ENCODE data around the gene IQGAP1.
A peak's percentile ranks its signal among the peaks of the same experiment; 100 is the strongest.

IQGAP1 gene

DNA sequence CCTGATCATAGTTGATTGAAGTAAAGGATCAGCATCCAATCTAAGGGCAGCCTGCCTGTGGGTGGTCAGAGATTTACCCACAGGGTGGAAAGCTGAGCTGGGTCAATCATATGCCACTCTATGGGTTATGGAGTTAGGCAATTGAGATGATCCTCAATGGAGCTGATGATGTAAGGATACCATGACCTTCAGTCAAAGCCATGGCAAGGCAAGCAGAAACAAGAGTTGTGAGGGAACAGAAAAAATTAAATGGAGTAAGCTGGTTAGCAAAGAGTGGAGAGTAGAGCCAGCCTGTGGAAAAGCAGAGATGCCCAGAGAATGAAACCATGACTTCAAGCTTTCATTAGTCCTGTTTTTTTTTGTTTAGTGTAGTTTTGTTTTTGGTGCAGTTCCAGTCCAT, 5.7 kb upstream of the IQGAP1 start:
- H3K27ac ChIP-seq (ENCODE audit: low read depth, low read length): no peak overlapping the region
- H3K4me3 ChIP-seq (ENCODE audit: low read length): no peak overlapping the region
- H3K9ac ChIP-seq (ENCODE audit: low read length): no peak overlapping the region
- H3K4me1 ChIP-seq (ENCODE audit: control insufficient read depth, insufficient read depth, low read length): peaks cover 2% of the 10 kb centered on the region
- H3K36me3 ChIP-seq (ENCODE audit: control insufficient read depth, insufficient read depth, low read length): no peaks in the 10 kb centered on the region
- no peaks in the 10 kb centered on the region for H3K27me3 ChIP-seq (ENCODE audit: control insufficient read depth, insufficient read depth, low read length)

DNA sequence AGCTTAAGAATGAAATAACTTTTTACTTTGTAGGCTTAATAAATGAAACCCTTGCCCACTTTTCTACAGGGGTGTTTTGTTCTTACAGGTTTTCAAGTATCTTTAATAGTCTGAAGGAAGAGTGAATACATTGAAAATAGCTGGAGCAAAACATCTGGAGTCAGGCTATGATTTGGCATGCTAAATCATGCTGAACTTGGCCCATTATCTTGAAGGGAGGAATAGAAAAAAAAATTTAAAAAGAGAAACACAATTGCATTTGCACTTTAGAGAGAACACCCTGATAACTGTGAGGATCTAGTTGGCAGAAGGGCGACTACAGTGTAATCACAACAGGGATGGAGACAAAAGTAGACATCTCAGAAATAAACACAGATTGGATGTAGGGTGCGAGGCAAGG, 1.8 kb upstream of the IQGAP1 start:
- peaks cover 18% of the 10 kb centered on the region for H3K4me1 ChIP-seq (ENCODE audit: control insufficient read depth, insufficient read depth, low read length)
- peaks cover 5% of the 10 kb centered on the region for H3K36me3 ChIP-seq (ENCODE audit: control insufficient read depth, insufficient read depth, low read length)
- no peak overlapping the region for H3K27ac ChIP-seq (ENCODE audit: low read depth, low read length)
- H3K4me3 ChIP-seq (ENCODE audit: low read length): no peak overlapping the region
- H3K9ac ChIP-seq (ENCODE audit: low read length): no peak overlapping the region
- no peaks in the 10 kb centered on the region for H3K27me3 ChIP-seq (ENCODE audit: control insufficient read depth, insufficient read depth, low read length)

DNA sequence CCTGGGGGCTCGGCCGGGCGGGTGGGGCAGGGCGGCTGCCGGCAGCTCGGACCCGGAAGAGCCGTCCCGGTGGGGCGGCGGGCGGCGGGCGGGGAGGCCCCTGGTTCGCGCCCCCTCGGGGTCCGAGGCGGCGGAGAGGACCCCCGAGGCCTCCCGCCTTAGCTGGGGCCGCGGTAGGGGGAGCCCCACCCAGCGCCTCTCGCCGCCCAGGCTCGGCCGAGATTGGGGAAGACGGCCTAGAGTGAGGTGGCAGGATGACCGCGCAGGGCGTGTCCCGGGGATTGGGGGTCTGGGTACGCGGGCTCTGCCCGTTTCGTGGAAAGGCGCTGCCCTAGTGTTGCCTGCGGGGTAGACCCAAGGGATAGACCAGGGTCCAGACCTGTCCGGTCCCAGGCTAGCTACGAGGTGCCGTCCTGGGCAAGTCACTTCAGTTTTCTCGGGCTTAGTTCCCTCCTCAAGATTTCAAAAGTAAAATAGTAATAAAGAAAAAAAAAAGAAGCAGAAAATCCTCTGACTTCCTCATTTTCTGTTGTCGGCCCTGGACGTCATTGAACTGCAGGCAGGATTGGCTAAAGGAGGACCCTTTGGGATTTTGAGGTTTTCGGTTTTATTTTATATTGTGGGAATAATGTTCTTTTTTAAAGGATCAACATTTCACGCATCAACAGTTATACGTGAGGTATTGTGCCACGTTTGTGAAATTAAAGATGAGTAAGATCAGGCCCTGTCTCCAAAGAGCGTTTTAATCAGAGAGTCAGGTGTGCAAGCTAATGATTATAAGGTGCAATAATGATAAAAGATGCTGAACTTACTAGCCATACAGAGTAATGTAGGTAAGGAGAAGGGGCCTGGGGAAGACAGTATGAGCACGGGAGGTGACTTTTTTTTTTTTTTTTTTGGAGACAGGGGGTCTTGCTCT, 679 bp downstream of the IQGAP1 start:
- Histone ChIP-seq H3K27ac (ENCODE audit: low read depth, low read length) (peak overlapping the region; percentile 97), H3K36me3 (ENCODE audit: control insufficient read depth, insufficient read depth, low read length) (peaks cover 11% of the 10 kb centered on the region), H3K9ac (ENCODE audit: low read length) (peak overlapping the region; percentile 100), H3K27me3 (ENCODE audit: control insufficient read depth, insufficient read depth, low read length) (no peaks in the 10 kb centered on the region), H3K4me3 (ENCODE audit: low read length) (peak overlapping the region; percentile 99), H3K4me1 (ENCODE audit: control insufficient read depth, insufficient read depth, low read length) (peaks cover 27% of the 10 kb centered on the region)

DNA sequence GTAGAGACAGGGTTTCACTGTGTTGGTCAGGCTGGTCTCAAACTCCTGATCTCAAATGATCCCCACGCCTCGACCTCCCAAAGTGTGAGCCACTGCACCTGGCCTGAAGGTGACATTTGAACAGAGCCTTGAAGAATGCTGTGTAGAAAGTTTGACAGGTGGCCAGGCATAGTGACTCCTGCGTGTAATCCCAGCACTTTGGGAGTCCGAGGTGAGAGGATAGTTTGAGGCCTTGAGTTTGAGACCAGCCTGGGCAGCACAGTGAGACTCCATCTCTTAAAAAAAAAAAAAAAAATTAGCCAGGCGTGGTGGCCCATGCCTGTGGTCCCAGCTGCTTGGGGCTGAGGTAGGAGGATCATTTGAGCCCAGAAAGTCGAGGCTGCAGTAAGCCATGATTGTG, 1.5 kb downstream of the IQGAP1 start:
- Histone ChIP-seq H3K9ac (ENCODE audit: low read length) (peak overlapping the region; percentile 100), H3K27ac (ENCODE audit: low read depth, low read length) (peak overlapping the region; percentile 32), H3K4me3 (ENCODE audit: low read length) (peak overlapping the region; percentile 99), H3K4me1 (ENCODE audit: control insufficient read depth, insufficient read depth, low read length) (peaks cover 27% of the 10 kb centered on the region), H3K36me3 (ENCODE audit: control insufficient read depth, insufficient read depth, low read length) (peaks cover 11% of the 10 kb centered on the region), H3K27me3 (ENCODE audit: control insufficient read depth, insufficient read depth, low read length) (no peaks in the 10 kb centered on the region)

DNA sequence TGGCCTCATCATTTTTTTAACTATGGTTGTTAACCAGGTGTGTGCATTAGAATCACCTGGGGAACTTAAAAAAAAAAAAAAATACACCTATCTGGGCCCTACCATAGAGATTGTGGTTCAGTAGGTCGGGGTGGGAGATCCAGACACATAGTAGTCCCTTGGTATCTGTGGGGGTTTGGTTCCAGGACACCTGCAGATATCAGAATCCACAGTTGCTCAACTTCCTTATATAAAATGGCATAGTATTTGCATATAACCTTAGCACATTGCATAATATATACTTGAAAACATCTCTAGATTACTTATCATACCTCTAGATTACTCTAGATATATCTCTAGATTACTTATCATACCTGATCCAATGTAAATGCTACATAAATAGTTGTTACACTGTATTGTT, 5.0 kb downstream of the IQGAP1 start:
- Histone ChIP-seq H3K27ac (ENCODE audit: low read depth, low read length) (no peak overlapping the region), H3K27me3 (ENCODE audit: control insufficient read depth, insufficient read depth, low read length) (no peaks in the 10 kb centered on the region), H3K4me3 (ENCODE audit: low read length) (no peak overlapping the region), H3K4me1 (ENCODE audit: control insufficient read depth, insufficient read depth, low read length) (peaks cover 32% of the 10 kb centered on the region), H3K9ac (ENCODE audit: low read length) (no peak overlapping the region), H3K36me3 (ENCODE audit: control insufficient read depth, insufficient read depth, low read length) (peaks cover 11% of the 10 kb centered on the region)

DNA sequence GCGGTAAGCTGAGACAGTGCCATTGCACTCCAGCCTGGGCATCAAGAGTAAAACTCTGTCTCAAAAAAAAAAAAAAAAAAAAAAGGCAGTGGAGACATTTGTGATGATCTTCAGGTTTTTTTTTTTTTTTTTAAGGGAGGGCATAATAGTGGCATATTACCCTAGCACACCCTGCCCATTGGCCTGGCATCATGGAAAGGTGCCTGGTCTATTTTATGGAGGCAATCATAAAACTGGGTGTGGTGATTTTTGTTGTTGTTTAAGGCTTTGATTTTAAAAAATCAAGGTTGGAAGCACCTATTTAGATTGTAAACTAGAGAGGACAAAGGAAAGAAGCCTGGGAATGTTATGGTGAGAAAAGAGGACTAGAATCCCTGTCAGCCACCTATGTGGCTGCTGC, 6.0 kb downstream of the IQGAP1 start:
- no peak overlapping the region for H3K27ac ChIP-seq (ENCODE audit: low read depth, low read length)
- no peaks in the 10 kb centered on the region for H3K27me3 ChIP-seq (ENCODE audit: control insufficient read depth, insufficient read depth, low read length)
- H3K4me1 ChIP-seq (ENCODE audit: control insufficient read depth, insufficient read depth, low read length): peaks cover 32% of the 10 kb centered on the region
- peaks cover 11% of the 10 kb centered on the region for H3K36me3 ChIP-seq (ENCODE audit: control insufficient read depth, insufficient read depth, low read length)
- no peak overlapping the region for H3K9ac ChIP-seq (ENCODE audit: low read length)
- H3K4me3 ChIP-seq (ENCODE audit: low read length): no peak overlapping the region

DNA sequence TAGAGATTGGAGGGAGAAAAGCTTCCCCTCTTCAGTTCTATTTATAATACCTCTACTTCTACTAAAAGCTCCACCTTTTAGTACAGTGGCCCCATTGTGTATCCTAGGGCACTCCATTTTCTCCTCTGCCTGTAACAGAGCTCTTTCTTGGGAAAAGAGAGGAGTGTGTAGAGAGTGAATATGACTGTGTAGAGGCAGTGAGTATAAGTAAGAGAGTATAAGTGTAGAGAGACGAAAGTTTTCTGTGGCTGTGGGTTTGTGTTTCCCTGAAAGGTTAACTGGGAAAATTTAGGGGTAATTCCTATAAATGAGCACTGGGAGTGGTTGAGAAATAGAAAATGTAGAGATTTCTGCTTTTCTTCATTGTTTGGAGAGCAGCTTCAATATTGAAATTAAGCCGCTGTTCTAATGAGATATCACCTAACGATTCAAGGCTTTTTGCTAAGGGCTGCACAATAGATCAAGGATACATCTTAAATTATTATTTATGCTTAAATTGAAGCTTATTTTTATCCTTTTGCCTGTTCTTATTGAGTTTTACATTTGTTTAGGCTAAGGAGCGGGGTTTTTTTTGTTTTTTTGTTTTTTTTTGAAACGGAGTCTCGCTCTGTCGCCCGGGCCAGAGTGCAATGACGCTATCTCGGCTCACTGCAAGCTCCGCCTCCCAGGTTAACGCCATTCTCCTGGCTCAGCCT, 6.9 kb downstream of the IQGAP1 start:
- H3K9ac ChIP-seq (ENCODE audit: low read length): no peak overlapping the region
- no peaks in the 10 kb centered on the region for H3K27me3 ChIP-seq (ENCODE audit: control insufficient read depth, insufficient read depth, low read length)
- peaks cover 11% of the 10 kb centered on the region for H3K36me3 ChIP-seq (ENCODE audit: control insufficient read depth, insufficient read depth, low read length)
- no peak overlapping the region for H3K4me3 ChIP-seq (ENCODE audit: low read length)
- peaks cover 28% of the 10 kb centered on the region for H3K4me1 ChIP-seq (ENCODE audit: control insufficient read depth, insufficient read depth, low read length)
- H3K27ac ChIP-seq (ENCODE audit: low read depth, low read length): no peak overlapping the region

DNA sequence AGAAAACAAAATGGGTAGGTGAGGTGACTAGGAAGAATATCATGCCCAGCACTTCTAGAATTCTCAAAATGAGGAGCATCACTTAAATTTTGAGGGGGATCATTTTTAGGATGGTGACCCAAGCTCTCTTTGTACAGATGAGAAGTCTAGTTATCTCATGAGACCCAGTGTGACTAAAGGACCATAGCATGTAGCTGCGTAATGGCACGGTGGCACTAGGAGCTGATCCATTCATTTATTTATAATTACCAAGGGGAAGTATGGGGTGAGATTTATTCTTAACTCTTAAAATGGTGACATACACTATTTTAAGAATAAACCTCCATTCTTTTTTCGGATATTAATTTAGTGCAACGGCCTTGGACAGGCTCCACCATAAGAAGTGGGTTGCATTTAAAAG, 8.3 kb downstream of the IQGAP1 start:
- Histone ChIP-seq H3K4me1 (ENCODE audit: control insufficient read depth, insufficient read depth, low read length) (peaks cover 29% of the 10 kb centered on the region), H3K27me3 (ENCODE audit: control insufficient read depth, insufficient read depth, low read length) (no peaks in the 10 kb centered on the region), H3K27ac (ENCODE audit: low read depth, low read length) (no peak overlapping the region), H3K9ac (ENCODE audit: low read length) (no peak overlapping the region), H3K36me3 (ENCODE audit: control insufficient read depth, insufficient read depth, low read length) (peaks cover 6% of the 10 kb centered on the region), H3K4me3 (ENCODE audit: low read length) (no peak overlapping the region)

DNA sequence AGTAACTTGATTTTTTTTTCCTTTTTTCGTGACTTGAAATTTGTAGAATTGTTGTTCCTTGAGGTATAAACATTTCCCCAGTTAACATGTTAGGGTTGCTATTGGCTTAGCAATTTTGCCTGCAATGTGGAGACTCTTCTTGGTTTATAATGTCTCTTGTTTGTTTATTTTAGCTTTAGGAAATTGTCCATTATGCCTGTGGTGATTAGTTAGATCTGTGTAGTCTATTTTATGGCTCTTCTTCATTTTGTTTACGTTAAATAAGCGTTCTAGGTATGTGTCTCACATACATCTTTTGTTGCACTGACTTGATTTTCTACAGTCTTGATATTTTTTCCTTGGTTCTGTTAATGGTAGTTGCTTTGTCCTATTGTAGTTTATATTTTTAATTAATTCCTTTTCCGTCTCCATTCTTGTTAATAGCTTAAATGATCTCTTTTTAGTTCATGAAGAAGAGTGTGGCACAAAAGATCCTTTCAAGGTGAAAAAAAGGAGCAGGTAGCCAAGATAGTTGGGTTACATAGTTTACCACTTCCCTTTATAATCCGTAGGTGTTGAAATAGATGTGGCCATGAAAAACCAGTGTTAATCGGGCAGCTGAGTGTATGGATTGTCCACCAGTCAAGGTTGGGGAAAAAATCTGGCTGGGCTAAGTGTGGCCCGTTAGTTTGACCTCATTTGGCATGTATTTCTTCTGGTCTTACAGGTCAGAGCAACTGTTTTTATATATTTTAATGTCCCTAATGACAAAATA, 12.1 kb downstream of the IQGAP1 start:
- Histone ChIP-seq H3K9ac (ENCODE audit: low read length) (no peak overlapping the region), H3K27me3 (ENCODE audit: control insufficient read depth, insufficient read depth, low read length) (no peaks in the 10 kb centered on the region), H3K4me3 (ENCODE audit: low read length) (peak overlapping the region; percentile 42), H3K27ac (ENCODE audit: low read depth, low read length) (peak overlapping the region; percentile 74), H3K36me3 (ENCODE audit: control insufficient read depth, insufficient read depth, low read length) (no peaks in the 10 kb centered on the region), H3K4me1 (ENCODE audit: control insufficient read depth, insufficient read depth, low read length) (peaks cover 39% of the 10 kb centered on the region)

DNA sequence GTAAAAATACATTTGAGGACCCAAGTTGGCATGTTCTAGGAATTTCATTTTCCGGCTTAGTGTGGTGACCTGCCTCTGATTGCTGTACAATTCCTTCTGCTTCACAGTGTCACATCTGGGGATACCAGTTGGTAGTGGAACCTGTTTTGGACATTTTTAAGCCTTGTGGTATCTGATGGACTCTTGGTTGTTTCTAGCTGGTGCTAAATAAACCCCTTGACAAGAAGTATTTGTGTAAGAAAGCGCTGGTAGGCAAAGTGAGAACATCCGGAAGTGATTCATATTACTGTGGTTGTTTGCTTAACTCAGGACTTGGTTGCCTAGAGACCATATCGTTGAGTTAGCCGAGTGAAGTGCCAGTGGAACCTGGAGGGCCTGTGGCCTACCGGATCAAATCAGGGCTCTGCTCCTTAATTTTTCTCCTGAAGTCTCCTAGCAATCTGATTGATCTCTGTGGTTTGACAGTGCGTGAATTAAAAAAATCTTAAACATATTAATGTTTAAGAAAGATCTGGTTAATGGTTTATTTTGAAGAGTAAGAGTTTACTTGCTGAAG, 12.8 kb downstream of the IQGAP1 start:
- Histone ChIP-seq H3K36me3 (ENCODE audit: control insufficient read depth, insufficient read depth, low read length) (no peaks in the 10 kb centered on the region), H3K4me1 (ENCODE audit: control insufficient read depth, insufficient read depth, low read length) (peaks cover 40% of the 10 kb centered on the region), H3K27ac (ENCODE audit: low read depth, low read length) (peak overlapping the region; percentile 74), H3K4me3 (ENCODE audit: low read length) (peak overlapping the region; percentile 42), H3K9ac (ENCODE audit: low read length) (no peak overlapping the region), H3K27me3 (ENCODE audit: control insufficient read depth, insufficient read depth, low read length) (no peaks in the 10 kb centered on the region)

DNA sequence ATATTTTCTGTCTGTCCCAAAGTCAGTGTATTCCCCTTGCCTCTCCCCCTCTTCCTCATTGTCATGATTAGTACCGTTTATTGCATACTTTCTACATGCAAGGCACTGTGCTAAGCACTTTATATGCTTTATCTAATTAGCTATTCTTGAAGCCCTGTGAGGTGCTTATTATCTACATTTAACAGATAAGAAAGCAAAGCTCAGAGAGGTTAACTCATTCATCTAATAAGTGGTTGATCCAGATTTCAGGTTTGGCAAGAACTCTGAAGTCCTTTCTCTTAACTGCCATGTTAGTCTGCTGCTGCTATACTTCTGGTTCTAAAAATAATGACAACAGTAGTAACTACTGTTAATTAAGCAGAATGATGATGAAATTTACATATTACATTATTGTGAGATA, 13.5 kb downstream of the IQGAP1 start:
- H3K9ac ChIP-seq (ENCODE audit: low read length): no peak overlapping the region
- peaks cover 37% of the 10 kb centered on the region for H3K4me1 ChIP-seq (ENCODE audit: control insufficient read depth, insufficient read depth, low read length)
- peak overlapping the region; percentile 74 for H3K27ac ChIP-seq (ENCODE audit: low read depth, low read length)
- no peaks in the 10 kb centered on the region for H3K27me3 ChIP-seq (ENCODE audit: control insufficient read depth, insufficient read depth, low read length)
- no peaks in the 10 kb centered on the region for H3K36me3 ChIP-seq (ENCODE audit: control insufficient read depth, insufficient read depth, low read length)
- no peak overlapping the region for H3K4me3 ChIP-seq (ENCODE audit: low read length)

DNA sequence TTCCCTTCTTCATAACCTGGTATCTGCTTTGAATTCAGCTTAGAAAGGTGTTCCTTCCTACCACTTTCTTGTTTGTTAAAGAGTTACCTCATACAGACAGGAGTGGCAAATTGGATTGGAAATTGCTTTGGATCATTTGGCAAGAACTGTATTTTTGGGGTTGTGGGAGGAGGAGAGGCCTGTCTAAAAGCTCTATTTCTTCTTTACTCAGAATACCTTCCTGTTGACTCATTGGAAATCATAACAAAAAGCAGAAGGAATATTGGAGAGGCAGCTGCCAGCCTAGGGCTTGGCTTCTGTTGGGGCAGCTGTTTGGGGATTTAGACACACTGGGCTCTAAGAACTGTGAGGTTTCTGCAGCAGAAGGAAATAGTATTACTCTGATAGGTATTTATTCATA, 14.2 kb downstream of the IQGAP1 start:
- Histone ChIP-seq H3K27me3 (ENCODE audit: control insufficient read depth, insufficient read depth, low read length) (no peaks in the 10 kb centered on the region), H3K4me1 (ENCODE audit: control insufficient read depth, insufficient read depth, low read length) (peaks cover 41% of the 10 kb centered on the region), H3K27ac (ENCODE audit: low read depth, low read length) (peak overlapping the region; percentile 74), H3K36me3 (ENCODE audit: control insufficient read depth, insufficient read depth, low read length) (no peaks in the 10 kb centered on the region), H3K4me3 (ENCODE audit: low read length) (no peak overlapping the region), H3K9ac (ENCODE audit: low read length) (no peak overlapping the region)
